Parathyroid adenoma (tissue), 2 donors: ENCODE measurements around the gene TBC1D21.

Source experiments
- H2AFZ ChIP-seq: fragments of 300-600 bp; sonication (generic); one replicate; pipeline ENCODE4 v1.7.0; 2017; ENCODE audit warnings: antibody characterized with exemption, mild to moderate bottlenecking
- H3K27ac ChIP-seq: fragments of 300-600 bp; sonication (generic); one replicate; pipeline ENCODE4 v1.7.0; 2017
- H3K27me3 ChIP-seq: fragments of 300-600 bp; sonication (generic); one replicate; pipeline ENCODE4 v1.7.0; 2017; ENCODE audit warnings: low read length; ENCODE audit not compliant: control insufficient read depth, insufficient read depth
- H3K36me3 ChIP-seq: fragments of 300-600 bp; sonication (generic); one replicate; pipeline ENCODE4 v1.7.0; 2017; ENCODE audit warnings: low read length; ENCODE audit not compliant: control insufficient read depth, insufficient read depth
- H3K4me1 ChIP-seq: fragments of 300-600 bp; sonication (generic); one replicate; pipeline ENCODE4 v1.7.0; 2017; ENCODE audit warnings: control low read depth
- H3K4me2 ChIP-seq: fragments of 300-600 bp; sonication (generic); one replicate; pipeline ENCODE4 v1.7.0; 2017; ENCODE audit warnings: low read length
- H3K4me3 ChIP-seq: fragments of 300-600 bp; sonication (generic); one replicate; pipeline ENCODE4 v1.7.0; 2017; ENCODE audit warnings: low read depth, low read length
- H3K79me2 ChIP-seq: fragments of 300-600 bp; sonication (generic); one replicate; pipeline ENCODE4 v1.7.0; 2017; ENCODE audit warnings: control low read depth
- H3K9ac ChIP-seq: fragments of 300-600 bp; sonication (generic); one replicate; pipeline ENCODE4 v1.7.0; 2017; ENCODE audit warnings: mild to moderate bottlenecking
- H3K9me3 ChIP-seq: fragments of 300-600 bp; sonication (generic); one replicate; pipeline ENCODE4 v1.7.0; 2017; ENCODE audit warnings: low read length; ENCODE audit not compliant: control insufficient read depth
- CTCF ChIP-seq: fragments of 300-600 bp; sonication (generic); IDR thresholded peaks from one replicate; pipeline ENCODE4 v1.7.0; 2017; ENCODE audit warnings: antibody characterized with exemption, mild to moderate bottlenecking
- donor health status: primary hyperparathyroidism.

Gene TBC1D21

GRCh38 chr15:73838831-73839426 lies 34.4 kb upstream of the TBC1D21 start:
- no peak overlapping the region for H3K4me3 ChIP-seq
- H3K9me3 ChIP-seq = no peaks in the 10 kb centered on the region
- no peaks in the 10 kb centered on the region for H3K79me2 ChIP-seq
- no peak for TF ChIP-seq CTCF
- H3K9ac ChIP-seq = no peak overlapping the region
- no peaks in the 10 kb centered on the region for H3K36me3 ChIP-seq
- no peaks in the 10 kb centered on the region for H3K4me1 ChIP-seq
- no peak overlapping the region for H2AFZ ChIP-seq
- H3K4me2 ChIP-seq = no peak overlapping the region
- no peak overlapping the region for H3K27ac ChIP-seq
- H3K27me3 ChIP-seq = no peaks in the 10 kb centered on the region

- Histone ChIP-seq H3K4me1 (no peaks in the 10 kb centered on the region), H3K9me3 (no peaks in the 10 kb centered on the region), H3K36me3 (no peaks in the 10 kb centered on the region), H3K27ac (no peak overlapping the region), H3K9ac (no peak overlapping the region), H3K4me3 (no peak overlapping the region), H2AFZ (no peak overlapping the region), H3K27me3 (no peaks in the 10 kb centered on the region), H3K4me2 (no peak overlapping the region), H3K79me2 (no peaks in the 10 kb centered on the region)
- no peak for TF ChIP-seq CTCF
Measured at GRCh38 chr15:73839699-73840377, 33.5 kb upstream of the TBC1D21 start.

GRCh38 chr15:73840771-73841170 lies 32.6 kb upstream of the TBC1D21 start:
- no peak overlapping the region for H2AFZ ChIP-seq
- no peaks in the 10 kb centered on the region for H3K36me3 ChIP-seq
- no peaks in the 10 kb centered on the region for H3K27me3 ChIP-seq
- no peak overlapping the region for H3K27ac ChIP-seq
- no peaks in the 10 kb centered on the region for H3K79me2 ChIP-seq
- H3K9me3 ChIP-seq = no peaks in the 10 kb centered on the region
- no peak overlapping the region for H3K4me3 ChIP-seq
- TF ChIP-seq CTCF = no peak
- no peak overlapping the region for H3K4me2 ChIP-seq
- H3K4me1 ChIP-seq = no peaks in the 10 kb centered on the region
- no peak overlapping the region for H3K9ac ChIP-seq

- no peak overlapping the region for H2AFZ ChIP-seq
- H3K27me3 ChIP-seq = no peaks in the 10 kb centered on the region
- no peak overlapping the region for H3K9ac ChIP-seq
- no peaks in the 10 kb centered on the region for H3K36me3 ChIP-seq
- H3K4me1 ChIP-seq = no peaks in the 10 kb centered on the region
- no peak overlapping the region for H3K27ac ChIP-seq
- no peak for TF ChIP-seq CTCF
- no peaks in the 10 kb centered on the region for H3K79me2 ChIP-seq
- H3K4me3 ChIP-seq = no peak overlapping the region
- H3K4me2 ChIP-seq = no peak overlapping the region
- no peaks in the 10 kb centered on the region for H3K9me3 ChIP-seq
Measured at GRCh38 chr15:73841756-73842725, 31.3 kb upstream of the TBC1D21 start.
